Activated CD4-positive, CD25-positive, alpha-beta regulatory T cell treated with anti-CD3 and anti-CD28 coated beads, Interleukin-2, amount 50 U/mL, for 16 hours (primary cell): ENCODE measurements around the gene RSRC2.
"Not testable (repeated sequence)": the region's sequence is repeated elsewhere in the genome, so short reads cannot be mapped to it uniquely, and the experiment has no call there.

ENCODE experiments used
- DNase-seq: peaks from one replicate; pipeline ENCODE4 v3.0.0-alpha.2; 2020; ENCODE audit warnings: low read depth, low spot score

The RSRC2 gene

GRCh38 chr12:122518908-122519307 is 7.8 kb downstream of the RSRC2 start:
- no peak for DNase-seq

GRCh38 chr12:122517877-122518276 is 8.9 kb downstream of the RSRC2 start:
- DNase-seq, result no peak

- DNase-seq, result no peak
Observed at GRCh38 chr12:122516544-122517361, 10.0 kb downstream of the RSRC2 start.

GRCh38 chr12:122515275-122515674 is 11.5 kb downstream of the RSRC2 start:
- DNase-seq, result no peak

- DNase-seq, result no peak
Observed at GRCh38 chr12:122513660-122514059, 13.1 kb downstream of the RSRC2 start.

DNA sequence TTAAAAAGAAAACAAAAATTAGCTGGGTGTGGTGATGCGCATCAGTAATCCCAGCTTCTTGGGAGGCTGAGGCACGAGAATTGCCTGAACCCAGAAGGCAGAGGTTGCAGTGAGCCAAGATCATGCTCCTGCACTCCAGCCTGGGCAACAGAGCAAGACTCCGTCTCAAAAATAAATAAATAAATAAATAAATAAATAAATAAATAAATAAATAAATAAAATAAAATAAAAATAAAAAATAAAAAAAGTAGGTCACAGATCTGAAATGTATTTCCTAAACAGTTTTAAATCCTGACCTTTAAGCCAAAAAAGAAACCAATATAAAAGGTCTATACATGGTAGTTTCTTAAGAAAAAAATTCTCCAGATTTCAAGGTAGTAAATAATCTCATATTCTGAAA is 13.7 kb downstream of the RSRC2 start:
- not testable (repeated sequence) for DNase-seq

DNA sequence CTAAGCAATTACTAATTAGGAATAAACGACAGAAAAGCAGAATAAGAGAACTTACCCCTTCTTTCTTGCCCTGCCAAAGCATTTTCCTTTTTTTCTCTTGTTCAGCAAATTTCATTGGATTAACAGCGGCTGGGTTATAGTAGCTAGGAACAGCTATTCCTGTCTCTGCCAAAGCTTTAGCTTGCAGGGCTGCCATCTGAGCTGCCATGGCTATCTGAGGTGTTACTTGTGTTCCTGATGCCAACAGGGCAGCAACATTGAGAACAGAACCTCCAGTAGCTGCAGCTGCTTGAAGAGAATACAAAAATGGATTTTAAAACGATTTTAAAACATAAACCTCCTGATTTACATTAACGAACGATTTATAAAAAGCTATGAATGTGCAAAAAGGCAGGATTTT is 18.6 kb downstream of the RSRC2 start:
- DNase-seq, result no peak

- DNase-seq, result no peak
Observed at GRCh38 chr12:122506393-122506938, 20.3 kb downstream of the RSRC2 start.

- no peak for DNase-seq
Observed at GRCh38 chr12:122505419-122506051, 21.2 kb downstream of the RSRC2 start.

GRCh38 chr12:122503783-122504590 is 22.7 kb downstream of the RSRC2 start:
- no peak for DNase-seq

DNA sequence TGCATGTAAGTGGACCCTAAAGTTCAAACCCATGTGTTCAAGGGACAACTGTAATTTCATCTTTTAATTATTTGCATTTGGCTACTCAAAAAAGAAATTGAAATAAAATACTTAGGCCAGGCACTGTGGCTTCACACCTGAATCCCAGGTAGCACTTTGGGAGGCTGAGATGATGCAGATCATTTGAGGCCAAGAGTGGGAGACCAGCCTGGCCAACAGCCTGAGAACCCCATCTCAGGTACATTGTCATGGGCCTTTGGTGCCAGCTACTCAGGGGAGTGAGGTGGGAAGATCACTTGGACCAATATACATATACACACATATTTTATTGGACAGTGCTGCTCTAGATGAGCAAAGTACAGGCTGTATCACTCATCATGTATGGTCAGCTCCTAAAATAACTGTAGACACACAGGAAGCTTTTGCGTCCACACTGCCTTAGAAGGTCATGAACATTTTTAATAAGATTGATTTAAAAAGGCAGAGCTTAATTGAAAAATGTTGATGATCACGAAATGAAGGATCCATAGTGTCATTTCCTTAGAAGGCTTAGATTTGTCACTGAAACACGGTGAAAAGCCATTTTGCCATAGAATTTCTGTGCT is 23.5 kb downstream of the RSRC2 start:
- no peak for DNase-seq

GRCh38 chr12:122501489-122501989 is 25.2 kb downstream of the RSRC2 start:
- no peak for DNase-seq

DNA sequence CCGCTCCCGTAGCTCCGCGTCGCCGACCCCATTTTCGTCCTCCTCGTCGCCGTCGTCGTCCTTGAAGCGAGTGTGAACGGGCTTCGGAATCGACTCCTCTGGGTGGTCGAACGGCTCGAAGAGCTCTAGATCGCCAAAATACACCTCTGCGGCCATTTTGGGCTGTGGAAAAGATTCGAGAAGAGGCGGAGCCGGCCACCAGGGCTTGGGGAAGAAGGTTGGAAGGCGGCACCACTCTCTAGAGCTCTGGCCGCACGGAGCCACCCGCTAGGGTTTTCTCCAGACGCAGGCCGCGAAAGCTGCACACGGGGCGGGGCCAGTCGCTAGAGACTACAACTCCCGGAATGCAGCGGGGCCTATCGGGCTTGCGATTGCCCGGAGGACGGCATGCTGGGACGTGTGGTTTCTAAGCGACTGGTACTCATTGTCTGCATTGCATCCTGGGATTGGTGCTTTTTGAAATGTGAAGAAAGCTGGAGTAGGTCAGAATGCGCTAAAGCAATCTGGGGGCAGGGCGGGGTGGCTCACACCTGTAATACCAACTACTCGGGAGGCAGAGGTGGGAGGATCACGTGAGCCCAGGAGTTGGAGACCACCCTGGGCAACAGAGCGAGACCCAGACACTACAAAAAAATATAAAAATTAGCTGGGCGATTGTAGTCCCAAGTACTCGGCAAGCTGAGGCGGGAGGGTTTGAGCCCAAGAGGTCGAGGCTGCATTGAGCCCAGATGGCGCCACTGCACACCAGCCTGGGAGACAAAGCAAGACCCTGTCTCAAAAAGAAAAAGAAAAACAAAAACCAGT is 25.8 kb downstream of the RSRC2 start, which contains the start of gene ZCCHC8:
Gene ZCCHC8, minus strand, starts transcription at position 248 of the 804 bp plus-strand sequence. Its CDS starts 92 bp downstream, at position 156.
- DNase-seq, result peak; percentile 95

- DNase-seq, result peak; percentile 17
Observed at GRCh38 chr12:122499991-122500684, 26.6 kb downstream of the RSRC2 start.

DNA sequence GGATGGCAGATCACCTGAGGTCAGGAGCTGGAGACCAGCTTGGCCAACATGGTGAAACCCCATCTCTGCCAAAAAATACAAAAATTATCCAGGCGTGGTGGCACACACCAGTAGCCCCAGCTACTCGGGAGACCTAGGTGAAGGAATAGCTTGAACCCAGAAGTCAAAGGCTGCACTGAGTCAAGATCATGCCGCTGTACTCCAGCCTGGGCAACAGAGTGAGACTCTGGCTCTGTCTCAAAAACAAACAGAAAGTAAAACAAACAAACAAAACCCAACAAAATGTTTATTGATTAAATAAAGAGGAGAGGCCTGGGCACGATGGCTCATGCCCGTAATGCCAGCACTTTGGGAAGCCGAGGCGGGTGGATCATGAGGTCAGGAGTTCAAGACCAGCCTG is 31.5 kb downstream of the RSRC2 start:
- no peak for DNase-seq

- not testable (repeated sequence) for DNase-seq
Observed at GRCh38 chr12:122493222-122493621, 33.5 kb downstream of the RSRC2 start.

- no peak for DNase-seq
Observed at GRCh38 chr12:122491991-122492390, 34.7 kb downstream of the RSRC2 start.

DNA sequence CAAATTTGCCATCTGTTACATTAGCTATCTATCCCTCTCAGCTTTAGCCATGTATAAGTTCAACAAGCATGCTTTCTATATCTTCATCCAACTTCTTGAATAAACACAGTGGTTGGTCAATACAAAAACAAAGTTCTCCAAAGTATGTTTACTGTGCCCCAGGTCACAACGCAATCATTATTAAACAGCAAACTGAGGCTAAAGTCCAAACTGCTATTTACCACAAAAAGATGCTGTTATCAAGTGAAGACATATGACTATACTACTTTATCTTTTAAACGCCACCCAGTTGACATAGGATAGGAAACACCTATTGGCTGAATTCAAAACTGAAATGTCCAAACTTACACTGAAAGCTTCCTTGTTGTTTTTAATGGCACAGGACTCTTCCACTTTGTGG is 37.7 kb downstream of the RSRC2 start:
- no peak for DNase-seq

DNA sequence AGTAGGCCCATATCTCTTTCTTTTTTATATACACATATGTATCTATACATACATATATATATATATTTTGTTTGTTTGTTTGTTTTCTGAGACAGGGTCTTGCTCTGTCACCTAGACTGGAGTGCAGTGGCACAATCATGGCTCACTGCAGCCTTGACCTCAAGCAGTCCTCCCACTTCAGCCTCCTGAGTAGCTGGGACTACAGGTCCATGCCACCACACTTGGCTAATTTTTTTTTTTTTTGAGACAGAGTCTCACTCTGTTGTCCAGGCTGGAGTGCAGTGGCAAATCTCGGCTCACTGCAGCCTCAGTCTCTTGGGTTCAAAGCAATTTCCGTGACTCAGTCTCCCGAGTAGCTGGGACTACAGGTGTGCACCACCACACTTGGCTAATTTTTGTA is 38.9 kb downstream of the RSRC2 start:
- DNase-seq, result not testable (repeated sequence)
